Fibroblast of upper back skin (primary cell): ENCODE measurements around the gene NDUFAB1.
"Not testable (repeated sequence)": the region's sequence is repeated elsewhere in the genome, so short reads cannot be mapped to it uniquely, and the experiment has no call there.

Source experiments
- DNase-seq: peaks from one replicate; pipeline ENCODE4 v3.0.0-alpha.2; 2013

The NDUFAB1 gene

GRCh38 chr16:23549938-23550337 is 46.2 kb downstream of the NDUFAB1 start:
- DNase-seq, result no peak

GRCh38 chr16:23544436-23544835 is 51.7 kb downstream of the NDUFAB1 start:
- DNase-seq, result no peak

GRCh38 chr16:23540817-23541178 is 55.3 kb downstream of the NDUFAB1 start:
- DNase-seq, result not testable (repeated sequence)

- DNase-seq, result no peak
Observed at GRCh38 chr16:23539984-23540816, 55.9 kb downstream of the NDUFAB1 start.

- no peak for DNase-seq
Observed at GRCh38 chr16:23538919-23539278, 57.2 kb downstream of the NDUFAB1 start.

GRCh38 chr16:23537390-23537789 is 58.7 kb downstream of the NDUFAB1 start:
- DNase-seq, result no peak

- DNase-seq, result peak; percentile 19
Observed at GRCh38 chr16:23535901-23536300, 60.2 kb downstream of the NDUFAB1 start.

- DNase-seq, result no peak
Observed at GRCh38 chr16:23534868-23535860, 61.0 kb downstream of the NDUFAB1 start.

GRCh38 chr16:23532448-23532847 is 63.7 kb downstream of the NDUFAB1 start:
- DNase-seq, result no peak
